RWPE2 (cell line): ENCODE results near the gene ANXA2.

Source experiments
- ATAC-seq: fragments of 200-7000 bp; cut with Tn5 transposase; 3 replicates; pipeline ENCODE4 v1.9.1; 2021; ENCODE audit warnings: low read depth
- DNase-seq: peaks from one replicate; pipeline ENCODE4 v3.0.0-alpha.2; 2020; ENCODE audit warnings: low spot score
- H3K27ac ChIP-seq: fragments of 450-650 bp; 2 replicates; pipeline ENCODE4 v1.5.1; 2017; ENCODE audit warnings: mild to moderate bottlenecking; ENCODE audit not compliant: poor library complexity, severe bottlenecking
- H3K27me3 ChIP-seq: fragments of 250-450 bp; sonication (Bioruptor Pico); 2 replicates; pipeline ENCODE4 v1.5.1; 2021; ENCODE audit warnings: mild to moderate bottlenecking, moderate library complexity; ENCODE audit not compliant: insufficient read depth, poor library complexity, severe bottlenecking
- H3K36me3 ChIP-seq: fragments of 250-450 bp; sonication (Bioruptor Pico); 2 replicates; pipeline ENCODE4 v1.5.1; 2020; ENCODE audit warnings: low read depth, mild to moderate bottlenecking, moderate library complexity
- H3K4me1 ChIP-seq: fragments of 250-450 bp; sonication (Bioruptor Pico); 2 replicates; pipeline ENCODE4 v1.5.1; 2021; ENCODE audit warnings: mild to moderate bottlenecking, moderate library complexity; ENCODE audit not compliant: insufficient read depth, poor library complexity, severe bottlenecking
- H3K4me3 ChIP-seq: fragments of 250-450 bp; sonication (Bioruptor Pico); 2 replicates; pipeline ENCODE4 v1.5.1; 2021; ENCODE audit warnings: mild to moderate bottlenecking, moderate library complexity; ENCODE audit not compliant: severe bottlenecking
- H3K9me3 ChIP-seq: fragments of 250-450 bp; sonication (Bioruptor Pico); 2 replicates; pipeline ENCODE4 v1.5.1; 2021; ENCODE audit warnings: mild to moderate bottlenecking, moderate library complexity; ENCODE audit not compliant: severe bottlenecking
- TF ChIP-seq, protein P1 (sequence below): fragments of 450-650 bp; IDR thresholded peaks from one replicate; pipeline ENCODE4 v1.5.1; 2017; ENCODE audit warnings: mild to moderate bottlenecking, moderate library complexity; ENCODE audit not compliant: poor library complexity, severe bottlenecking

The ANXA2 gene

DNA sequence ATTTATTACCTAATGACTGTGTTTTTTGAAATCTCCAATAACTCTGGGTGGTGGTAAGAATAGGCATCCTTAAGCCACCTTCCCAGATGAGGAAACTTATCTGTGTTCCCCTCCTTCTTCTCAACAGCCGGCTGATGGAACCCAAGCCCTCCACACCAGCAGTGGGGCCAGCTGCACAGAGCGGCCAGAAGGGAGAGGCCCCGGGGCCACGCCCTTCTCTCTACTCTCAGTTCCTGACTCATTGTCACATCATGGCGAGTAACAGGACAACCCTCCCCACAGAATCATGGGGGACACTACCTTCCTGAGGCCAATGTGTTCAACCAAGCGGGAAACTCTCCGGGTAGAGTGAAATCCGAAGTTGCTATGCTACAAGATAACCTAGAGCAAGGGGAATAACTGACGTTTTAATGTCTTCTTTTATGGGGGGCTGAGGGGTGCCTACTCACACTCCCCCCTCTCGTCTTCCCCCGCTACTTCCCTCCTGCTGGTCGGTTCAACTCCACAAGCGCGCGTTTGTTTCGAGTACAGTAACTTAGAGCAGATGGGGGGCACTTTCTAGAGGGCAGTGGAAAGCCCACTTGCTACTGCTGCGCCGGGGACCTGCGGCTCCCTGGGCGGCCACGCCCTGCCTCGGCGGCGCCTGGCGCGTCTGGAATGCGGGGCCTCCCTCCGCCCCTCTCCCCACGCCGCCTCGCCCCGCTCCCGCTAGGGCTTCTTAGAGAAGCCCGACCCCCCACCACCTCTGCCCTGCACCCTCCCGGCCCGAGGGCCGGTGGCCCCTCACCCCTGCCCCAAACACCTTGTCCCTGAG is 621 bp downstream of the ANXA2 start:
- H3K4me3 ChIP-seq: peak overlapping the region; percentile 97
- no peaks in the 10 kb centered on the region for H3K9me3 ChIP-seq
- TF ChIP-seq, protein P1, sequence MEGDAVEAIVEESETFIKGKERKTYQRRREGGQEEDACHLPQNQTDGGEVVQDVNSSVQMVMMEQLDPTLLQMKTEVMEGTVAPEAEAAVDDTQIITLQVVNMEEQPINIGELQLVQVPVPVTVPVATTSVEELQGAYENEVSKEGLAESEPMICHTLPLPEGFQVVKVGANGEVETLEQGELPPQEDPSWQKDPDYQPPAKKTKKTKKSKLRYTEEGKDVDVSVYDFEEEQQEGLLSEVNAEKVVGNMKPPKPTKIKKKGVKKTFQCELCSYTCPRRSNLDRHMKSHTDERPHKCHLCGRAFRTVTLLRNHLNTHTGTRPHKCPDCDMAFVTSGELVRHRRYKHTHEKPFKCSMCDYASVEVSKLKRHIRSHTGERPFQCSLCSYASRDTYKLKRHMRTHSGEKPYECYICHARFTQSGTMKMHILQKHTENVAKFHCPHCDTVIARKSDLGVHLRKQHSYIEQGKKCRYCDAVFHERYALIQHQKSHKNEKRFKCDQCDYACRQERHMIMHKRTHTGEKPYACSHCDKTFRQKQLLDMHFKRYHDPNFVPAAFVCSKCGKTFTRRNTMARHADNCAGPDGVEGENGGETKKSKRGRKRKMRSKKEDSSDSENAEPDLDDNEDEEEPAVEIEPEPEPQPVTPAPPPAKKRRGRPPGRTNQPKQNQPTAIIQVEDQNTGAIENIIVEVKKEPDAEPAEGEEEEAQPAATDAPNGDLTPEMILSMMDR: no peak
- peaks cover 47% of the 10 kb centered on the region for H3K4me1 ChIP-seq
- no peaks in the 10 kb centered on the region for H3K27me3 ChIP-seq
- H3K27ac ChIP-seq: peak overlapping the region; percentile 99
- peak; percentile 10 for ATAC-seq
- peak; percentile 83 for DNase-seq
- peaks cover 48% of the 10 kb centered on the region for H3K36me3 ChIP-seq

DNA sequence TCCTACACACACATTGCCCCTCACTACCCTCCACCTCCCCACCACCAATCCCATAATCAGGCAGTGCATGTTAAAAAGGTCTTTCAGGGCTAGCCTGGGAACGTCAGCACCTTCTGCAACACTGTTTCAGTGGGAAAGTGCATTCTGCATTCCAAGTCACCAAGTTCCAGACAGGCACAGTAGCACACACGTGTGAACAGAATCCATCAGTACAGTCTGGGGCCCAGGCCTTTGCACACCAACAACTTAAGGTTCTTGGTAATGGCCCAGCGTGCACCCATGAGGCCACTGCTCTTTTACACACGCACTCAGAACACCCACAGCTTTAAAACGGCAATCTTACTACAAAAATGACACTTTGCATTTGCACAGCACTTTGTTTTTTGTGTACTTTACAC is 1.2 kb downstream of the ANXA2 start:
- TF ChIP-seq, protein P1: no peak
- no peak for DNase-seq
- ATAC-seq: no peak
- Histone ChIP-seq H3K4me3 (peak overlapping the region; percentile 97), H3K27ac (peak overlapping the region; percentile 99), H3K9me3 (no peaks in the 10 kb centered on the region), H3K36me3 (peaks cover 54% of the 10 kb centered on the region), H3K27me3 (no peaks in the 10 kb centered on the region), H3K4me1 (peaks cover 51% of the 10 kb centered on the region)

DNA sequence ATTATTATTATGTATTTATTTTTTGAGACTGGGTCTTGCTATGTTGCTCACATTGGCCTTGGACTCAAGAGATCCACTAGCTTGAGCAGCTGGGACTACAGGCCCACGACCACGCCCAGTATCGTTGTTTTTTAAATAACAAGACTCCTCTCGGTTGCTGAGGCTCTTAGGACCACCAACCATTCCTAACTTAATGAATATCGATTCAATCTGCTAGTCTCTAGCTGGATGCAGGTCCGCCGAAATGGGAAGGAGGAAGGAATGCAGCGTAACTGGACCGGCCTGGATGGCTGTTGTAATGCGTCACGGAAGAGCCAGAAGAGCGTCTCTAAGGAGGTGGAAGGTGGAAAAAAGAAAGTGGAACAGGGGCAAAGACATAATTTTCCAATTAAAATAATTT is 1.7 kb downstream of the ANXA2 start:
- H3K27ac ChIP-seq: peak overlapping the region; percentile 99
- peaks cover 53% of the 10 kb centered on the region for H3K4me1 ChIP-seq
- peaks cover 59% of the 10 kb centered on the region for H3K36me3 ChIP-seq
- peak overlapping the region; percentile 97 for H3K4me3 ChIP-seq
- ATAC-seq (no peak), DNase-seq (no peak)
- no peaks in the 10 kb centered on the region for H3K27me3 ChIP-seq
- no peaks in the 10 kb centered on the region for H3K9me3 ChIP-seq
- TF ChIP-seq, protein P1: no peak

DNA sequence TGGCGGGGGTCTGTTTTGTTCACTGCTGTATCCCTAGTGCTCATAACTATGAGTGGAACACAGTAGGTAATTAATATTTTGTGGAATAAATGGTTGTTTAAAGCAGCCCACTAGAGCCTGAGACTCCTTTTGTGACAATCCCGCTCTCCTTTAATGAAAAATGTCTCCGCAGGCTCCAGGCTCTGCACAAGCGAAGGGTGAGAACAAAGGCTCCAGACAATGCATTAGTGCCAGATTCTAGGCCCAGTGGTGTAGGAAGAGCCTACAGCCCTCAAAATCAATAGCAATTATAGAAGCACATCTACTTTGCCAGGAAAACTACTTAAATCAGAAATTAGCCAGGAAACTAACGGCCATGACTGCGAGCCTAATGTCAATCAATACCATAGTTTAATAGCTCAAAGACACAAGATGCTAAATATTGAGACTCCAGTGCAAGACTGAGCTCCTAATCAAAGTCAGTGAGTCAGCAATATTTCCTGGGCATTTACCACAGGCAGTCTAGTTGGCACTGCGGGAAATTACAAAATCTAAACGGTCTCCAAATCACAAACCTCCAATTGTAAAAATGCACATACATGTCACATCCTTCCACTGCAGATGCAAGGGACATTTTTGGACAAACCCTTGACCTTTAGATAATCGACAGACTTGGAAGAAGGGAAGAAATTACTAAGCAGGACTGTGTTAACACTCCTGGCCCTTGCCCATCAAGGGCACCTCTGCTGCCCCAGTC is 2.3 kb downstream of the ANXA2 start:
- H3K36me3 ChIP-seq: peaks cover 65% of the 10 kb centered on the region
- H3K4me3 ChIP-seq: peak overlapping the region; percentile 97
- DNase-seq (no peak), ATAC-seq (no peak)
- TF ChIP-seq, protein P1: no peak
- H3K27ac ChIP-seq: peak overlapping the region; percentile 99
- no peaks in the 10 kb centered on the region for H3K9me3 ChIP-seq
- H3K27me3 ChIP-seq: no peaks in the 10 kb centered on the region
- peaks cover 55% of the 10 kb centered on the region for H3K4me1 ChIP-seq

DNA sequence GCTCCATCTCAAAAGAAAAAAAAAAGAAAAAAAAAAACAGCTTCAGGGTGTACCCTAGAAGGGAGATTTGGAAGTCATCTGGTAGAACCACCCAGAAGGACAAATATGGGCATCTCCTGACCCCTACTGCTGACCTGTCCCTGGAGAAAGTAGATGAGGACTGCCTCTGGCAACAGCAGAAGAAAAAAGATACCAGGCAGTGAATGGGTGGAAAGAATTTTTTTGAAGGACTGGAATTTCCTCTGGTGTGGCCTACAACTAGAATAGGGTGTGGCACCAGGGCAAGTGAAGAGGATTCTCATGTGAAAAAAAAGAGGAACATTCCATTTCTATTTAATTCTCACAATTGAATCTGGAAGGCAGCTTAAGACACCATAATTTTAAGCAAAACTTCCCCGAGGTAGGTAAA is 3.1 kb downstream of the ANXA2 start:
- Histone ChIP-seq H3K27ac (peak overlapping the region; percentile 99), H3K4me3 (peak overlapping the region; percentile 97), H3K36me3 (peaks cover 73% of the 10 kb centered on the region), H3K27me3 (no peaks in the 10 kb centered on the region), H3K4me1 (peaks cover 55% of the 10 kb centered on the region), H3K9me3 (no peaks in the 10 kb centered on the region)
- TF ChIP-seq, protein P1: no peak
- ATAC-seq (no peak), DNase-seq (no peak)
